OCI-LY7 (cell line): ENCODE data around the gene RBFOX1. TPM values are rescaled to one million over a fixed set of nuclear protein-coding genes. Genes with fewer than 3 reads are reported as not detected.

Source experiments
- BruUV-seq: library from RNA; stranded (reverse); fragments of 400-500 nt; replicated peaks from 2 replicates; lab custom pipeline; 2021; lab: Mats Ljungman, UMichigan
- CTCF ChIA-PET: fragments of 300-600 bp; sonication (Branson Sonifier 250); formaldehyde crosslinking; loops from one replicate; lab custom pipeline; 2022; ENCODE audit warnings: antibody characterized with exemption; ENCODE audit not compliant: unreplicated experiment; lab: Charles Lee
- POLR2A ChIA-PET: fragments of 300-600 bp; sonication (Branson Sonifier 250); formaldehyde crosslinking; loops from one replicate; lab custom pipeline; 2022; ENCODE audit warnings: antibody characterized with exemption; lab: Charles Lee
- DNase-seq: peaks from one replicate; pipeline ENCODE4 v3.0.0-alpha.2; 2015; ENCODE audit warnings: low spot score
- H2AFZ ChIP-seq: fragments of 200-600 bp; sonication (generic), shearing (Covaris generic); 2 replicates; pipeline ENCODE4 v1.6.1; 2014; ENCODE audit warnings: mild to moderate bottlenecking, antibody characterized with exemption, low read length, moderate library complexity
- H3K27ac ChIP-seq: fragments of 200-600 bp; sonication (generic); 2 replicates; pipeline ENCODE4 v1.5.1; 2014; ENCODE audit warnings: mixed run types, low read depth, mild to moderate bottlenecking, moderate library complexity, low read length, inconsistent platforms; ENCODE audit not compliant: poor library complexity, severe bottlenecking
- H3K36me3 ChIP-seq: fragments of 200-600 bp; sonication (generic); 2 replicates; pipeline ENCODE4 v1.6.1; 2014; ENCODE audit warnings: mild to moderate bottlenecking, antibody characterized with exemption, low read length, moderate library complexity, mixed read lengths; ENCODE audit not compliant: insufficient read depth
- H3K4me1 ChIP-seq: fragments of 200-600 bp; sonication (generic); 2 replicates; pipeline ENCODE4 v1.5.1; 2014; ENCODE audit warnings: mild to moderate bottlenecking, low read length; ENCODE audit not compliant: insufficient read depth, poor library complexity, severe bottlenecking
- H3K4me2 ChIP-seq: fragments of 200-600 bp; sonication (generic); 2 replicates; pipeline ENCODE4 v1.6.1; 2014; ENCODE audit warnings: mild to moderate bottlenecking, low read length
- H3K4me3 ChIP-seq: fragments of 200-600 bp; sonication (generic); 2 replicates; pipeline ENCODE4 v1.5.1; 2014; ENCODE audit warnings: mild to moderate bottlenecking, low read depth, low read length; ENCODE audit not compliant: poor library complexity, severe bottlenecking
- H3K79me2 ChIP-seq: fragments of 200-600 bp; sonication (generic); 2 replicates; pipeline ENCODE4 v1.6.1; 2016; ENCODE audit warnings: low read depth, mild to moderate bottlenecking, low read length, moderate library complexity, mixed read lengths; ENCODE audit not compliant: insufficient read depth
- H3K9me2 ChIP-seq: fragments of 200-600 bp; sonication (generic); 2 replicates; pipeline ENCODE4 v1.6.1; 2016; ENCODE audit warnings: mild to moderate bottlenecking, low read length, mixed read lengths; ENCODE audit not compliant: insufficient read depth
- H3K9me3 ChIP-seq: fragments of 200-600 bp; sonication (generic); 2 replicates; pipeline ENCODE4 v1.6.1; 2014; ENCODE audit warnings: mild to moderate bottlenecking, mixed run types, low read length, mixed read lengths
- H4K20me1 ChIP-seq: fragments of 200-600 bp; sonication (generic); 2 replicates; pipeline ENCODE4 v1.6.1; 2014; ENCODE audit warnings: mild to moderate bottlenecking, antibody characterized with exemption, low read length, moderate library complexity, mixed read lengths; ENCODE audit not compliant: insufficient read depth
- CTCF ChIP-seq: fragments of 200-600 bp; sonication (generic); conservative IDR thresholded peaks from 2 replicates; pipeline ENCODE4 v1.5.1; 2014; ENCODE audit warnings: mild to moderate bottlenecking, antibody characterized with exemption, low read length, moderate library complexity, mixed read lengths
- EZH2phosphoT487 ChIP-seq: fragments of 200-600 bp; sonication (generic); IDR thresholded peaks from 2 replicates; pipeline ENCODE4 v1.6.1; 2018; ENCODE audit warnings: low read depth, borderline replicate concordance, mild to moderate bottlenecking, mixed run types, antibody characterized with exemption, low read length, moderate library complexity, mixed read lengths
- intact Hi-C: fragments of 100-400 bp; cut with micrococcal nuclease; formaldehyde crosslinking; loops from one replicate; pipeline ENCODE4 v1.10.0; 2022; ENCODE audit not compliant: unreplicated experiment
- total RNA-seq, 2 experiments: library from RNA; depleted of rRNA in 1 of 2; stranded (reverse); fragments of >200 nt in 1 of 2; shearing (Covaris generic) in 1 of 2; gene quantifications; 2 replicates each; pipeline ENCODE4 v1.2.3, GENCODE V29; 2014 to 2022

The RBFOX1 gene
- total RNA-seq, 2 experiments from 2014 or later = not detected

- H2AFZ ChIP-seq = no peak overlapping the region
- H3K9me3 ChIP-seq = no peaks in the 10 kb centered on the region
- no peak overlapping the region for H3K4me3 ChIP-seq
- BruUV-seq = no TSS peak
- H3K27ac ChIP-seq = no peak overlapping the region
- H3K4me2 ChIP-seq = no peak overlapping the region
- H3K9me2 ChIP-seq = no peaks in the 10 kb centered on the region
- intact Hi-C loops = no loop called here
- ChIA-PET POLR2A (no interaction called here), CTCF (no interaction called here)
- DNase-seq = no peak
- no peaks in the 10 kb centered on the region for H3K36me3 ChIP-seq
- H3K4me1 ChIP-seq = no peaks in the 10 kb centered on the region
- no peak for TF ChIP-seq CTCF
- TF ChIP-seq EZH2phosphoT487 = no peak
- H3K79me2 ChIP-seq = no peaks in the 10 kb centered on the region
- no peaks in the 10 kb centered on the region for H4K20me1 ChIP-seq
Measured at GRCh38 chr16:7456211-7456610, 123.6 kb downstream of the RBFOX1 start.

- intact Hi-C loops = no loop called here
- Histone ChIP-seq H3K36me3 (no peaks in the 10 kb centered on the region), H4K20me1 (no peaks in the 10 kb centered on the region), H3K9me3 (no peaks in the 10 kb centered on the region), H3K9me2 (no peaks in the 10 kb centered on the region), H3K4me2 (no peak overlapping the region), H2AFZ (no peak overlapping the region), H3K27ac (no peak overlapping the region), H3K4me3 (no peak overlapping the region), H3K79me2 (no peaks in the 10 kb centered on the region), H3K4me1 (no peaks in the 10 kb centered on the region)
- DNase-seq = no peak
- TF ChIP-seq EZH2phosphoT487 = no peak
- ChIA-PET POLR2A (no interaction called here), CTCF (no interaction called here)
- BruUV-seq = no TSS peak
Measured at GRCh38 chr16:7458144-7458543, 125.5 kb downstream of the RBFOX1 start.

GRCh38 chr16:7470344-7470743, 137.7 kb downstream of the RBFOX1 start:
- no peaks in the 10 kb centered on the region for H3K9me2 ChIP-seq
- H4K20me1 ChIP-seq = no peaks in the 10 kb centered on the region
- no peaks in the 10 kb centered on the region for H3K9me3 ChIP-seq
- no peak overlapping the region for H3K4me3 ChIP-seq
- BruUV-seq = no TSS peak
- DNase-seq = no peak
- H3K79me2 ChIP-seq = no peaks in the 10 kb centered on the region
- intact Hi-C loops = no loop called here
- ChIA-PET POLR2A (no interaction called here), CTCF (no interaction called here)
- H3K27ac ChIP-seq = no peak overlapping the region
- no peaks in the 10 kb centered on the region for H3K36me3 ChIP-seq
- H2AFZ ChIP-seq = no peak overlapping the region
- H3K4me1 ChIP-seq = no peaks in the 10 kb centered on the region
- TF ChIP-seq CTCF (no peak), EZH2phosphoT487 (no peak)
- no peak overlapping the region for H3K4me2 ChIP-seq
